Activated naive CD4-positive, alpha-beta T cell (primary cell): Measurements from ENCODE around the gene LTC4S.
"Not testable (repeated sequence)": the region's sequence is repeated elsewhere in the genome, so short reads cannot be mapped to it uniquely, and the experiment has no call there.

ENCODE experiments used
- DNase-seq, 4 experiments: peaks; one replicate each; lab custom pipeline; 2025; lab: John Stamatoyannopoulos, UW

LTC4S gene

GRCh38 chr5:179769796-179770195, 24.0 kb upstream of the LTC4S start:
- no peak for DNase-seq

DNA sequence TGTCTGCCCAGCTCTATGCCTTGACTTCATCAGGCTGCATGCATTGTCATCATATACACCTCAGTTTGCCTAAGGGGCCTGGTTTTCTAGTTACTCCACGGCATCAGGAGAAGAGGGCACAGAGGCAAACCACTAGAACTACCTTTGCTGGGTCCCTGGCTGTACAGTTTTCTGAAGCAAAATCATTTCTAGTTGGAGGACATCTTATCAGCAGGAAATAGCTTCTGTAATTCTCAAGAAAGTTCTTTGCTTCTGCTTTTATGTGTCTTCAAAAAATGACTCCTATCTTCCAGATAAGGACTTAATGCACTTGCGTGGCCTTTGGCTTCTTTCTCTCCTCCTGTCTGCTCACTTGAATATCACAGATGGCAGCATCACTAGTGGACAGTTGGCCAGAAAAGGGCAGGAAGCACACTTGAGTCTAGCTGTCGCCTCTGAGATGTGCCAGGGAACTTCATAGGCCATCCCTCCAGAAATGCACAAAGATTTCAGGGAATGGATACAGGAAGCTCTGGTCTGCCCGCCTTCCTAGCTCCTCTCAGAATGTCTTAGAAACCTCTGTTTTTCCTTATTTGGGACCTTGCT, 22.4 kb upstream of the LTC4S start:
- no peak for DNase-seq

GRCh38 chr5:179772351-179772750, 21.4 kb upstream of the LTC4S start:
- DNase-seq = no peak

GRCh38 chr5:179773686-179774040, 20.1 kb upstream of the LTC4S start:
- no peak for DNase-seq

DNA sequence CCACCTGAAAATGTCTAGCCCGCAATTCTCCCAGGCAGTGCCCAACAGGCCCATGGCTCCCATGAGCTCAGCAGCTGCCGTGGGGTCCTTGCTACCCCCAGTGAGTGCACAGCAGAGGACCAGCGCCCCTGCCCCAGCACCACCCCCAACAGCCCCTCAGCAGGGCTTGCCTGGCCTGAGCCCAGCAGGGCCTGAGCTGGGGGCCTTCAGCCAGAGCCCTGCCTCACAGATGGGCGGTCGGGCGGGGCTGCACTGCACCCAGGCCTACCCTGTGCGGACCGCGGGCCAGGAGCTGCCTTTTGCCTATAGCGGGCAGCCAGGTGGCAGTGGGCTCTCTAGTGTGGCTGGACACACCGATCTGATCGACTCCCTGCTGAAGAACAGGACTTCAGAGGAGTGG, 19.3 kb upstream of the LTC4S start:
- no peak for DNase-seq

DNA sequence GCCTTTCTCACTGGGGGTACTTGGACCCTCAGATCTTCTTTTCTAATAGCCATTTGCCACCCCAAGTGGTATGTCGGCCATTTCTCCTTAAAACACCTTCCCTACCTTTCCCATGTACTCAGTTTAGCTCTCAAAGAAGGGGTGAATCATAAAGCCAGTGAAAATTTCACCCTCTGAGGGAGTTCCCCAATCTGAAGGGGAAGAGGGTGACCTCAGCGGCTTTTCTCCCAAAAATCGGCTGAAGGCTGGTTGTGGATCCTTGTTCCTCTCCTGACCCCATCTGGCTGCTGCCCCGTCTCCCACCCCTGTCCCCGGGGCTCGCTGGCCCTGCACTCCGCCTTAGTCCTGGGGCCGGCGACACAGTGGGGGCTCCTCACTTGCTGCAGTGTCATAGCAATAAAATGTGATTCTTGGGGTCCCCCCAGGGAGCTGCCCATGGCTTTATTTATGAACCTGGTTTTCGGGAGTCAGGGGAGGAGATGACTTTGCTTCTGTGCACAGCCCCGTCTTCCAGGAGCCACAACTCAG, 17.3 kb upstream of the LTC4S start:
- no peak for DNase-seq

- DNase-seq = no peak
Observed at GRCh38 chr5:179777456-179777855, 16.3 kb upstream of the LTC4S start.

GRCh38 chr5:179777909-179778308, 15.9 kb upstream of the LTC4S start:
- DNase-seq = no peak

DNA sequence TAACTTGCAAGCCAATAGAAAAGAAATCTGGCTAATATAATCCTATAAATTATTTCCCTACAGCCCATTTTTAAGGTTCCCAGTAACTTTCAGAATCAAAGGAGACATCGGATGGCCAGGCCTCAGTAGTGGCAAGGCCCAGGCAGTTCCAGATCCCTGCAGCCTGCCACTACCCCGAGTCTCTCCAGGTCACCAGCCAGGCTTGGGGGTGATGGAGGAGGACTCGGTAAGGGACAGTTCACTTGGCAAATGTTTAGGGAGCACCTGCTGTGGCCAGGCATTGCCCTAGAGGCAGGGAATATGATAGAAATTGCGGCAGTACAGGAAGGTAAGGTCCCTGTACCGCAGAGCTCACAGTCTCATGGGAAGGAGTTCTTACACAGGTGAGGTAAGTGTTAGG, 15.2 kb upstream of the LTC4S start:
- no peak for DNase-seq

DNA sequence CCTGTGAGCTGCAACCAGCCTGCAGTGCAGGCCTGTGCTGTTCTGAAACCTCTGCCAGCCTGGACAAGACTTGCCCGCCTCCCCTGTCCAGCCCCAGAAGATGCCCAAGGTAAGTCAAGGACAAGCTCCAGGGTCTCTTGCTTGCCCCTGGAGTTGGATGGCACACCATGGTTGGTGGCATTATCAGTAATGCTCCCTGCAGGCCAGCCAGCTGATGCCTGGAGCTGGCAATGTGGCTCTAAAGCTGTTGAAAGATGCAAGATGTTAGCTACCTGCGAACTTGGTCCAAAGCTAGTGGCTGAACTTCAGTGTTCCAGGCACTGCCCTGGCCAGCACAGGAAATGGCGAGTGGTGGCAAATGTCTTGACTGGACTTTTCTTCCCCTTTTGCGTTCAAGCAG, 14.0 kb upstream of the LTC4S start:
- DNase-seq = no peak

DNA sequence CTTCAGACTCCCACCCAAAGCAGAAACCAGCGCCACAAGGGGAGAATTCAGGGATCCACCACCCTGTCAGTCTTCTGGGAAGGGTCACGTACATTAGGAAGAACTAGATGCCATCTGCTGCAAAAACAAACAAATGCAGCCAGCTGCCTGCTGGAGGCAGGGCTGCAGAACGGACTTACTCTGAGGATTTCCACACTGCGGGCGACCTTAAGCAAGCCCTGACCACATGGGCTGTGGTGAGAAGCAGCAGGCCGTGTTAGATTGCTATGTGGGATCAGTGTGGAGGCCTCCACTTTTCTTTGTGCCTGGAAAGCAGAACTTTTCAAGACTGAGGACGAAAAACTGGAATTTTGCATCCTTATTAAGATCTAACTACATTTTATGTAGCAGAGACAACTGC, 13.4 kb upstream of the LTC4S start:
- DNase-seq = no peak

- DNase-seq = no peak
Observed at GRCh38 chr5:179781846-179782245, 11.9 kb upstream of the LTC4S start.

- DNase-seq = no peak
Observed at GRCh38 chr5:179783128-179783527, 10.7 kb upstream of the LTC4S start.

DNA sequence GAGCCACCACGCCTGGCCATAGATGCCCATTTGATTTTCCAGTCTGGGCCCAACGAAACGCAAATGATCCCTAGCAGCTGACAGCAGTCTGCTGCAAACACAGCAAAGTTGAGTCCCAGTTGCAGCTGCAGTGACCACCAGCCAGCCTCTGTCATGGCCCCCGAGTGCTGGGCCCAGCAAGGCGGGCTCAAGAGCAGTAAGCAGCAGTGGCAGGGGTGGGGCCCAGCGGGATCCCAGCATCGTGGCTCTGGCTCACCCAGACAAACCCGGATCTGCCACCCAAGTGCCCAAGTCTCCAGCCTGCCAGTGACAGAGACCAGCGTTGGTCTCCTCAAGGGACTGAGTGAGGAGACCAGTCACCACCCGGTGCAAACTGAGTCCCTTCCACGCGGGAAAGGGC, 6.9 kb upstream of the LTC4S start:
- DNase-seq = no peak

GRCh38 chr5:179788193-179788854, 5.5 kb upstream of the LTC4S start:
- DNase-seq = no peak

- DNase-seq = not testable (repeated sequence)
Observed at GRCh38 chr5:179789278-179789677, 4.5 kb upstream of the LTC4S start.

GRCh38 chr5:179791881-179792611, 1.7 kb upstream of the LTC4S start:
- no peak for DNase-seq

DNA sequence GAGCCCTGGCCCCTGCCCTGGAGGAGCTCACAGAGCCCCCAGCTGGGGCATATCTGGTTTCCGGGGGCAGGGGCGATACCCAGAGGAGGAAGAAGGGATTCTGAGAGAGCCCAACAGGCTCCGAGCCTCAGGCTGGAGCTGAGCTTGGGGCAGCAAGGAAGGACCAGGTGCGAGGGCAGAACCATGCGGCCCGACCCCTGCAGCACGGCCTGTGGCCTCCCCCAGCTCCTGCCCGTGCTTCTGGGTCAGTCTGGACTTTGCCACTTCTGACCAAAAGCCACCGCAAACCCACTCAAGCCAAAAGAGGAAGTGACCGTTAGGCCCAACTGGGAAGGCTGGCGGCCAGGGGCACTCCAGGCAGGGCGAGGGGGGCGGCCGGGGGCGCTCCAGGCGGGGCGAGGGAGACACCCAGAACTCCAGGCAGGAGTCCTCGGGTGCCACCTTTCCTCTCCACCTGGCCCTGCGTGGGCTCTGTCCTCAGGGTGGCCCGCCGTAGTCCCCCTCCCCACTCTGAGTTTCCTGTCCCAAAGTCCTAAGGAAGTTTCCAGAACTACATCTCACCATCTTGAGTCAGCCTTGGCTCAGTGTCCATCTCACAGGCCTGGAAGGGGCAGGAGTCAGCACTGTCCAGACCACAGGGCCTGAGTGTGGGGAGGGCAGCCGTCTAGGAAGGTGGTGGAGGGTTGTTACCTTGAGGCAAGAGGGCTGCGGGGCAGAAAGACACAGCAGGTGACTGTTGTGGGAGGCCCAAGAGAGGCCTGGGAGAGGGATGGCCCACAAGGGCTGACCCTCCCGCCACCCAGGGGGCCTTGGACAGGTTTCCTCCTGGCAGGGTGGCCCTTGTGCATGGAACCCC, 946 bp upstream of the LTC4S start:
- DNase-seq = no peak

DNA sequence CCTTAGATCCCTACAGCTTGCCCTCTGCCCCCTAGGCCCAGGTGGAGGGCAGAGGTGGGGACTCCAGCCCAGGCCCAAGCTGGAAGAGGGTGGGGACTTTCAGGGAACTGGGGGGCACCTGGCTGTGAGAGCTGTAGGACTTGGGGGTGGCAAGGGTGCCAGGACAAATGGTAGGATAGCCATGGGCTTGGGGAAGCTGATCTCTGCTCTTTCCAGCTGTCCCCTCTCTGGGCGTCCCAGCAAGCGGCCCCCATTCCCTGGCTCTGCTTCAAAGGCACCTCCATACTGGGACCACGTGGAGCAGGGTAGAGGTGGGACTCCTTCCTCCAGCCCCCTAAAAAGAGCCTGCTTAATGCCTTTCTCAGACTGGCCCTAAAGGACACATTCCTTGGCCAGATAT, 385 bp downstream of the LTC4S start:
- DNase-seq = no peak

- no peak for DNase-seq
Observed at GRCh38 chr5:179794575-179794974, 789 bp downstream of the LTC4S start.

GRCh38 chr5:179795049-179795862, 1.5 kb downstream of the LTC4S start:
- DNase-seq = no peak
